ENCODE results near the gene MARCHF10.

DNA sequence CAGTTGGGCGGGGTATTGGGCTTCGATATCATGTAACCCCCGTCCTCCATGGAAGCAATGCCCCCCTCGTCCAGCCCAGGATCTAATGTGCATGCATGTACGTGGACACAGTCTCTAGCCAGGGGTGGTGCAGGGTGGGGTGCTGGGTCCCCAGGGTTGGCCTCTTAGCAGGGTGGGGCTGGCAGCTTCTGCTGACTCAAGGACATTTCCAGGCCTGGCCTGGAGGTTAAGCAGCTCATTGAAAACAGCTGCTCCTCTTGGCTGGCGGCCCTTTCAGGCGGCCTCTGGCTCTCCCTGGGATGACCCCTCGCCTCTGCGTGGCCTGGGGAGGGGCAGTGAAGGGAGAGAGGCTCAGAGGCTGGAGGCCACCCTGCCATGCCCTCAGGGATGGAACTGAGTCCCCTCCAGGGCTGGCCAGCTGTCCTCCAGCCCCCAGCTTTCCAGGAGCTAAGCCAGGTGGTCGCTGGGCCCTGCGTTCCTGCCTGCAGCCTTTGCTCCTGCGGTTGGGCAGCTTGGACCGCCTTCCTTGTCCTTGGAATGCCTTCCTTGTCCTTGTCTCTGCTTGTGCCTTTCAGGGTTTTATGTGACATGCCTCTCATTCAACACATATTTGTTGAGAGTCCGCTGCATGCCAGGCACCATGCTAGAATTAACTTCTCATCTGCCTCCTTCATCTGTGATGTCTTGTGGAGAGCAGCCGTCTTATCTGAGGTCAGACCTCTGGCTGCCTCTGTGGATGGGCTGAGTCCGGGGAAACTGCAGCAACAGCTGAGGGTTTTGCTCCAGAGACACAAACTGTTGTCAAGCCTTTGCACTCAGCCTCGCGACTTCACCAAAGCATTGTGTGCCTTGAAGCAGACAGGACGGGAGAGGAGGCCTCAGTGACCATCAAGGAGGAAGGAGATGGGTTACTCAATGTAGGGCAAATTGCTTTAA, 154.0 kb downstream of the MARCHF10 start:
- TF ChIP-seq L3MBTL2 (conservative IDR thresholded peaks at IDR 0.05) (no peak), SP1 (IDR thresholded peaks at IDR 0.05) (no peak), BHLHE40 (IDR thresholded peaks at IDR 0.05; ENCODE audit: borderline replicate concordance) (no peak), HDGF (IDR thresholded peaks at IDR 0.05; ENCODE audit: borderline replicate concordance) (no peak), TARDBP (IDR thresholded peaks at IDR 0.05) (no peak)
